WERI-Rb-1 (cell line): Measurements from ENCODE around the gene PSMB2.

ENCODE experiments used
- DNase-seq: peaks from one replicate; pipeline ENCODE4 v3.0.0-alpha.2; 2020
- H3K27ac ChIP-seq: fragments of 250-450 bp; sonication (Bioruptor Pico); 2 replicates; pipeline ENCODE4 v1.5.1; 2020; ENCODE audit warnings: mild to moderate bottlenecking, moderate library complexity
- H3K27me3 ChIP-seq: fragments of 250-450 bp; sonication (Bioruptor Pico); 2 replicates; pipeline ENCODE4 v1.5.1; 2021; ENCODE audit warnings: mild to moderate bottlenecking, low read depth, moderate library complexity; ENCODE audit not compliant: insufficient read depth, severe bottlenecking
- H3K36me3 ChIP-seq: fragments of 250-450 bp; sonication (Bioruptor Pico); 2 replicates; pipeline ENCODE4 v1.5.1; 2020; ENCODE audit warnings: mild to moderate bottlenecking, moderate library complexity
- H3K4me3 ChIP-seq: 2 replicates; pipeline ENCODE4 v1.5.1; 2011; ENCODE audit warnings: low read depth, mild to moderate bottlenecking, control low read depth, low read length
- H3K9me3 ChIP-seq: fragments of 250-450 bp; sonication (Bioruptor Pico); 2 replicates; pipeline ENCODE4 v1.5.1; 2021; ENCODE audit warnings: mild to moderate bottlenecking, moderate library complexity; ENCODE audit not compliant: severe bottlenecking
- CTCF ChIP-seq: IDR thresholded peaks from 2 replicates; pipeline ENCODE4 v1.5.1; 2011; ENCODE audit warnings: low read depth, mild to moderate bottlenecking, control low read depth, inconsistent platforms, low read length

PSMB2 gene

GRCh38 chr1:35591211-35591610, 50.1 kb downstream of the PSMB2 start:
- no peak for DNase-seq

GRCh38 chr1:35590476-35591040, 50.8 kb downstream of the PSMB2 start:
- no peak for DNase-seq
- Histone ChIP-seq H3K4me3 (no peak overlapping the region), H3K9me3 (no peaks in the 10 kb centered on the region), H3K36me3 (no peaks in the 10 kb centered on the region), H3K27ac (no peak overlapping the region), H3K27me3 (no peaks in the 10 kb centered on the region)
- no peak for TF ChIP-seq CTCF

More at GRCh38 chr1:35591211-35591610, 50.1 kb downstream of the PSMB2 start:
- H3K36me3 ChIP-seq, result no peaks in the 10 kb centered on the region
- H3K27me3 ChIP-seq, result no peaks in the 10 kb centered on the region
- TF ChIP-seq CTCF, result no peak
- H3K27ac ChIP-seq, result no peak overlapping the region
- no peak overlapping the region for H3K4me3 ChIP-seq
- no peaks in the 10 kb centered on the region for H3K9me3 ChIP-seq

GRCh38 chr1:35589516-35590427, 51.6 kb downstream of the PSMB2 start:
- Histone ChIP-seq H3K36me3 (no peaks in the 10 kb centered on the region), H3K27ac (no peak overlapping the region), H3K4me3 (no peak overlapping the region), H3K27me3 (no peaks in the 10 kb centered on the region), H3K9me3 (no peaks in the 10 kb centered on the region)
- no peak for TF ChIP-seq CTCF
- no peak for DNase-seq

GRCh38 chr1:35588197-35588910, 53.0 kb downstream of the PSMB2 start:
- no peaks in the 10 kb centered on the region for H3K36me3 ChIP-seq
- no peak for DNase-seq
- H3K9me3 ChIP-seq, result no peaks in the 10 kb centered on the region
- TF ChIP-seq CTCF, result no peak
- no peak overlapping the region for H3K4me3 ChIP-seq
- H3K27me3 ChIP-seq, result no peaks in the 10 kb centered on the region
- H3K27ac ChIP-seq, result no peak overlapping the region

GRCh38 chr1:35587736-35588135, 53.6 kb downstream of the PSMB2 start:
- no peak for TF ChIP-seq CTCF
- no peaks in the 10 kb centered on the region for H3K36me3 ChIP-seq
- H3K27me3 ChIP-seq, result no peaks in the 10 kb centered on the region
- no peak for DNase-seq
- H3K9me3 ChIP-seq, result no peaks in the 10 kb centered on the region
- no peak overlapping the region for H3K27ac ChIP-seq
- no peak overlapping the region for H3K4me3 ChIP-seq
